Rectal smooth muscle tissue (tissue), 1 donor: ENCODE results near the gene SUV39H2.
"Not testable (repeated sequence)": the region's sequence is repeated elsewhere in the genome, so short reads cannot be mapped to it uniquely, and the experiment has no call there.

ENCODE experiments used
- H3K27ac ChIP-seq: one replicate; pipeline ENCODE4 v1.7.0; 2013; ENCODE audit warnings: low read depth, low read length, inconsistent platforms
- H3K27me3 ChIP-seq: one replicate; pipeline ENCODE4 v1.7.0; 2013; ENCODE audit warnings: low read length; ENCODE audit not compliant: control insufficient read depth, insufficient read depth
- H3K36me3 ChIP-seq: one replicate; pipeline ENCODE4 v1.7.0; 2013; ENCODE audit warnings: low read length; ENCODE audit not compliant: control insufficient read depth, insufficient read depth
- H3K4me1 ChIP-seq: one replicate; pipeline ENCODE4 v1.7.0; 2013; ENCODE audit warnings: low read length; ENCODE audit not compliant: control insufficient read depth, insufficient read depth
- H3K4me3 ChIP-seq: one replicate; pipeline ENCODE4 v1.7.0; 2013; ENCODE audit warnings: low read length
- H3K9ac ChIP-seq: one replicate; pipeline ENCODE4 v1.7.0; 2013; ENCODE audit warnings: low read length

The SUV39H2 gene

GRCh38 chr10:14916600-14916999 lies 37.9 kb downstream of the SUV39H2 start:
- H3K4me3 ChIP-seq: no peak overlapping the region

GRCh38 chr10:14917827-14918226 lies 39.2 kb downstream of the SUV39H2 start:
- H3K4me1 ChIP-seq: no peaks in the 10 kb centered on the region
- no peak overlapping the region for H3K27ac ChIP-seq
- peaks cover 39% of the 10 kb centered on the region for H3K36me3 ChIP-seq
- H3K9ac ChIP-seq: no peak overlapping the region
- no peak overlapping the region for H3K4me3 ChIP-seq
- no peaks in the 10 kb centered on the region for H3K27me3 ChIP-seq

More at GRCh38 chr10:14916600-14916999, 37.9 kb downstream of the SUV39H2 start:
- peaks cover 29% of the 10 kb centered on the region for H3K36me3 ChIP-seq
- H3K4me1 ChIP-seq: no peaks in the 10 kb centered on the region
- no peak overlapping the region for H3K9ac ChIP-seq
- no peaks in the 10 kb centered on the region for H3K27me3 ChIP-seq
- H3K27ac ChIP-seq: no peak overlapping the region

DNA sequence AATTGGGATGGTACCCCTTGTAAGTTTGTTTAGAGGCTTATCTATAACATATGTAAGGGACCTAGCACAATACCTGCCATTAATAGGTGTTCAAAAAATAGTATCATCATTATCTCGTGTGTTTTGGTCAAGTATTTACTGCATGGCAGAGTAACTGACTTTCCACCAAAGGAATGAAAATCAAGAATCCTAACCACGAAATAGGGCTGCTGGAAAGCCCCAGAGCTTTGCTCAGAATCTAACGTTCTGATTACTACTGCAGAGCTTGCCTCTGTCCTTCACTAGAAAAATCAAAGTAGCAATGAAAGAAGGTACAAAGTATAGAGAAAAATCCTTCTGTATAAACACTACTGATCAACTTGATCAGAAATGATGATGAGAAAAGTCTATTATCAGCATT lies 40.3 kb downstream of the SUV39H2 start:
- Histone ChIP-seq H3K9ac (no peak overlapping the region), H3K4me1 (no peaks in the 10 kb centered on the region), H3K27me3 (no peaks in the 10 kb centered on the region), H3K36me3 (peaks cover 42% of the 10 kb centered on the region), H3K27ac (no peak overlapping the region), H3K4me3 (no peak overlapping the region)

- no peaks in the 10 kb centered on the region for H3K4me1 ChIP-seq
- no peak overlapping the region for H3K27ac ChIP-seq
- H3K9ac ChIP-seq: no peak overlapping the region
- H3K27me3 ChIP-seq: no peaks in the 10 kb centered on the region
- no peak overlapping the region for H3K4me3 ChIP-seq
- peaks cover 33% of the 10 kb centered on the region for H3K36me3 ChIP-seq
Observed at GRCh38 chr10:14924013-14924412, 45.3 kb downstream of the SUV39H2 start.

- no peaks in the 10 kb centered on the region for H3K27me3 ChIP-seq
- no peaks in the 10 kb centered on the region for H3K4me1 ChIP-seq
- H3K27ac ChIP-seq: no peak overlapping the region
- peaks cover 27% of the 10 kb centered on the region for H3K36me3 ChIP-seq
- H3K4me3 ChIP-seq: no peak overlapping the region
- H3K9ac ChIP-seq: no peak overlapping the region
Observed at GRCh38 chr10:14925268-14925667, 46.6 kb downstream of the SUV39H2 start.

GRCh38 chr10:14926061-14926470 lies 47.4 kb downstream of the SUV39H2 start:
- Histone ChIP-seq H3K4me3 (no peak overlapping the region), H3K4me1 (no peaks in the 10 kb centered on the region), H3K9ac (no peak overlapping the region), H3K36me3 (peaks cover 24% of the 10 kb centered on the region), H3K27ac (no peak overlapping the region), H3K27me3 (no peaks in the 10 kb centered on the region)

- H3K4me3 ChIP-seq: no peak overlapping the region
- H3K27ac ChIP-seq: no peak overlapping the region
- H3K36me3 ChIP-seq: peaks cover 18% of the 10 kb centered on the region
- no peaks in the 10 kb centered on the region for H3K27me3 ChIP-seq
- H3K9ac ChIP-seq: no peak overlapping the region
- no peaks in the 10 kb centered on the region for H3K4me1 ChIP-seq
Observed at GRCh38 chr10:14926722-14927416, 48.2 kb downstream of the SUV39H2 start.

DNA sequence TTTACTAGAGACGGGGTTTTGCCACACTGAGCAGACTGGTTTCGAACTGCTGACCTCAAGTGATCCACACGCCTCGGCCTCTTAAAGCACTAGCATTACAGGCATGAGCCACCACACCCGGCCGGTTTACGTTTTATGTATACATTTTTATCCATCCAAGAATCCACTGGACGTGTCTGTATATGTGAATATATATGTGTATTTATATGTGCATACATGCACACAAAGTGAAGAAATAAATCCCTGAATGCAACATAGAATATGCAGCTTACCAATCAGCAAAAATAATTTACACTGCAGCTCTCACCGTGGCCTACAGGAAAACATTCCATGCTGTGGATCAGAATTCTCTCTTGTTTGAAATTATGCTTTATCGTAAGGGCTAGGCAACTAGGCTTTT lies 51.9 kb downstream of the SUV39H2 start:
- Histone ChIP-seq H3K27ac (no peak overlapping the region), H3K27me3 (no peaks in the 10 kb centered on the region), H3K4me3 (no peak overlapping the region), H3K4me1 (no peaks in the 10 kb centered on the region), H3K36me3 (peaks cover 5% of the 10 kb centered on the region), H3K9ac (no peak overlapping the region)

DNA sequence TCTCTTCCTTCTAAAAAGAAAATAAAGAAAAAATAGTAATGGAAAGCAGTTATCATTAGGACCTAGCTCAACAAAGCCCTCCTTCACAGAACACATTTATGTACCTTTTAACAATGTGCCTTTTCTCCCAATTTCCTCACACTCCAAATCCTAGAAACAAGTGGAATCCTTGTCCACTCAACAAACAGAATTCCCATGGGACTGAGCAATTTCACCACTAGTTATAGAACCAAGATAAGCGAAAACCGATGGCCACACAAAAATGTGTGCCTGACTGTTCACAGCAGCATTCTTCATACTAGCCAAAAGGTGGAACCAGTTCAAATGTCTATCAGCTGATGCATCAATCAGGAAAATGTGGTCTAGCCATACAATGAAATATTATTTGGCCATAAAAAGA lies 57.9 kb downstream of the SUV39H2 start:
- Histone ChIP-seq H3K4me3 (no peak overlapping the region), H3K4me1 (no peaks in the 10 kb centered on the region), H3K9ac (no peak overlapping the region), H3K36me3 (no peaks in the 10 kb centered on the region), H3K27ac (no peak overlapping the region), H3K27me3 (no peaks in the 10 kb centered on the region)

- not testable (repeated sequence) for H3K27me3 ChIP-seq, H3K4me1 ChIP-seq, H3K4me3 ChIP-seq, H3K9ac ChIP-seq, H3K27ac ChIP-seq, H3K36me3 ChIP-seq
Observed at GRCh38 chr10:14938971-14939370, 60.3 kb downstream of the SUV39H2 start.

GRCh38 chr10:14942147-14942949 lies 63.7 kb downstream of the SUV39H2 start:
- not testable (repeated sequence) for H3K36me3 ChIP-seq, H3K27me3 ChIP-seq

DNA sequence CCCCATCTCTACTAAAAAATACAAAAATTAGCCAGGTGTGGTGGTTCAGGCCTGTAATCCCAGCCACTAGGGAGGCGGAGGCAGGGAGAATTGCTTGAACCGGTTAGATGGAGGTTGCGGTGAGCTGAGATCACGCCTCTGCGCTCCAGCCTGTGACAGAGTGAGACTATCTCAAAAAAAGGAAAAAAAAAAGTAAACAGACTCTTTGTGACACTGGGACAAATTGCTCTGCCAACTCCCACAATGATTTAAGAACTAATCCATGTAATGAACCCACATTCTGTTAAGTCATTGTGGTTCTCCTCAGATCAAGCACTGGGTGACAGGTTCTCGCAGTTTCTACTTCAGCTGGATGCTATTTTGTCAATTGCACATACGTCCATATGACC lies 64.3 kb downstream of the SUV39H2 start:
- H3K4me3 ChIP-seq, H3K36me3 ChIP-seq, H3K9ac ChIP-seq, H3K27ac ChIP-seq, H3K27me3 ChIP-seq, H3K4me1 ChIP-seq: not testable (repeated sequence)

More at GRCh38 chr10:14942147-14942949, 63.7 kb downstream of the SUV39H2 start:
- H3K4me3 ChIP-seq, H3K27ac ChIP-seq, H3K9ac ChIP-seq, H3K4me1 ChIP-seq: not testable (repeated sequence)

- H3K4me1 ChIP-seq: no peaks in the 10 kb centered on the region
- H3K9ac ChIP-seq: no peak overlapping the region
- no peaks in the 10 kb centered on the region for H3K27me3 ChIP-seq
- no peak overlapping the region for H3K4me3 ChIP-seq
- no peak overlapping the region for H3K27ac ChIP-seq
- H3K36me3 ChIP-seq: peaks cover 6% of the 10 kb centered on the region
Observed at GRCh38 chr10:14945108-14945507, 66.4 kb downstream of the SUV39H2 start.
